HCT116 (cell line): Measurements from ENCODE around the gene CALCOCO1. TPM values are rescaled to one million over a fixed set of nuclear protein-coding genes. Genes with fewer than 3 reads are reported as not detected.

Source experiments
- ATAC-seq: fragments of 200-7000 bp; cut with Tn5 transposase; 2 replicates; pipeline ENCODE4 v1.9.1; 2020; ENCODE audit warnings: mild to moderate bottlenecking, moderate library complexity
- BruUV-seq: library from RNA; stranded (reverse); fragments of 400-500 nt; replicated peaks from 2 replicates; lab custom pipeline; 2021; lab: Mats Ljungman, UMichigan
- CTCF ChIA-PET: fragments of 300-600 bp; sonication (Branson Sonifier 250); formaldehyde crosslinking; loops from one replicate; lab custom pipeline; 2021; ENCODE audit warnings: antibody characterized with exemption; lab: Charles Lee
- POLR2A ChIA-PET: fragments of 300-600, 350-600 bp; sonication (Branson Sonifier 250); formaldehyde crosslinking; loops from one replicate; lab custom pipeline; 2021; ENCODE audit warnings: antibody characterized with exemption; lab: Charles Lee
- RAD21 ChIA-PET, 2 experiments: fragments of 300-600 bp; sonication (Branson Sonifier 250); formaldehyde crosslinking; loops; one replicate each; lab custom pipeline; 2023; ENCODE audit warnings: low total read pairs in 2 of 2; ENCODE audit not compliant: uncharacterized antibody in 2 of 2, unreplicated experiment in 2 of 2, low non-redundant PET in 1 of 2; lab: Charles Lee
- DNase-seq: peaks from one replicate; pipeline ENCODE4 v3.0.0-alpha.2; 2010; ENCODE audit warnings: low read depth, low spot score
- H2AFZ ChIP-seq: fragments of 200-600 bp; shearing (Covaris generic), sonication (generic); 2 replicates; pipeline ENCODE4 v1.6.1; 2017; ENCODE audit warnings: low read depth, mixed run types, mixed read lengths, antibody characterized with exemption, low read length; ENCODE audit not compliant: poor library complexity, severe bottlenecking
- H3K27ac ChIP-seq: 2 replicates; pipeline ENCODE4 v1.5.1; 2012; ENCODE audit warnings: low read depth, low read length
- H3K27me3 ChIP-seq: fragments of 200-600 bp; sonication (generic); 2 replicates; pipeline ENCODE4 v1.6.1; 2016; ENCODE audit warnings: mixed run types, low read length, mixed read lengths; ENCODE audit not compliant: insufficient read depth
- H3K36me3 ChIP-seq, 2 experiments: fragments of 200-500 bp in 1 of 2; fragments of 200-600 bp in 1 of 2; sonication (Bioruptor generic) in 1 of 2; sonication (generic) in 1 of 2; 2 replicates each; pipeline versions ENCODE4 v1.5.1 to v1.6.1; 2014 to 2016; ENCODE audit warnings: low read length in 2 of 2, inconsistent platforms in 1 of 2, mixed read lengths in 1 of 2, mixed run types in 1 of 2; ENCODE audit not compliant: insufficient read depth in 2 of 2, control insufficient read depth in 1 of 2
- H3K4me1 ChIP-seq, 2 experiments: fragments of 200-600 bp in 1 of 2; sonication (generic) in 1 of 2; 2 replicates each; pipeline versions ENCODE4 v1.5.1 to v1.6.1; 2012 to 2017; ENCODE audit warnings: low read length in 2 of 2, inconsistent platforms in 1 of 2, mild to moderate bottlenecking in 1 of 2, mixed read lengths in 1 of 2, mixed run types in 1 of 2, moderate library complexity in 1 of 2; ENCODE audit not compliant: insufficient read depth in 2 of 2, control insufficient read depth in 1 of 2
- H3K4me2 ChIP-seq: fragments of 200-600 bp; sonication (generic); 2 replicates; pipeline ENCODE4 v1.6.1; 2017; ENCODE audit warnings: mixed run types, low read length, mixed read lengths
- H3K4me3 ChIP-seq, 2 experiments: fragments of 200-600 bp in 1 of 2; sonication (generic) in 1 of 2; replicated peaks in 1 of 2; 2 replicates each; pipeline ENCODE4 v1.5.1; 2011 to 2016; ENCODE audit warnings: low read length in 2 of 2, control low read depth in 1 of 2, low read depth in 1 of 2, mild to moderate bottlenecking in 1 of 2, mixed read lengths in 1 of 2, mixed run types in 1 of 2
- H3K79me2 ChIP-seq: fragments of 200-600 bp; sonication (generic); 2 replicates; pipeline ENCODE4 v1.6.1; 2017; ENCODE audit warnings: mild to moderate bottlenecking, mixed run types, low read length, moderate library complexity, mixed read lengths; ENCODE audit not compliant: insufficient read depth
- H3K9ac ChIP-seq: fragments of 200-600 bp; sonication (generic); 2 replicates; pipeline ENCODE4 v1.6.1; 2016; ENCODE audit warnings: low read length, mixed read lengths
- H3K9me2 ChIP-seq: fragments of 200-600 bp; sonication (generic), shearing (Covaris generic); 2 replicates; pipeline ENCODE4 v1.6.1; 2017; ENCODE audit warnings: mixed run types, mild to moderate bottlenecking, moderate library complexity; ENCODE audit not compliant: insufficient read depth
- H3K9me3 ChIP-seq, 2 experiments: fragments of 200-500 bp in 1 of 2; fragments of 200-600 bp in 1 of 2; sonication (Bioruptor generic) in 1 of 2; sonication (generic) in 1 of 2; 2 replicates each; pipeline ENCODE4 v1.6.1; 2014 to 2017; ENCODE audit warnings: low read length in 2 of 2, mixed read lengths in 2 of 2, inconsistent platforms in 1 of 2, low read depth in 1 of 2, mild to moderate bottlenecking in 1 of 2, mixed run types in 1 of 2, moderate library complexity in 1 of 2; ENCODE audit not compliant: control insufficient read depth in 1 of 2, insufficient read depth in 1 of 2
- H4K20me1 ChIP-seq: fragments of 200-600 bp; sonication (generic), shearing (Covaris generic); 2 replicates; pipeline ENCODE4 v1.6.1; 2017; ENCODE audit warnings: mixed run types, mild to moderate bottlenecking, moderate library complexity; ENCODE audit not compliant: insufficient read depth
- CEBPB ChIP-seq: IDR thresholded peaks from 2 replicates; pipeline ENCODE4 v1.6.1; 2012; ENCODE audit warnings: low read depth
- EGR1 ChIP-seq: IDR thresholded peaks from 2 replicates; pipeline ENCODE4 v1.6.1; 2012; ENCODE audit warnings: low read depth
- ELF1 ChIP-seq: IDR thresholded peaks from 2 replicates; pipeline ENCODE4 v1.6.1; 2012; ENCODE audit warnings: low read depth, borderline replicate concordance
- EZH2 ChIP-seq: fragments of 200-600 bp; sonication (generic); IDR thresholded peaks from 2 replicates; pipeline ENCODE4 v1.6.1; 2017; ENCODE audit warnings: antibody characterized with exemption, mixed run types
- SIN3A ChIP-seq: IDR thresholded peaks from 2 replicates; pipeline ENCODE4 v1.6.1; 2012; ENCODE audit warnings: low read depth
- SRF ChIP-seq: IDR thresholded peaks from 2 replicates; pipeline ENCODE4 v1.6.1; 2012; ENCODE audit warnings: low read depth
- TCF7L2 ChIP-seq: IDR thresholded peaks from 2 replicates; pipeline ENCODE4 v1.7.0; 2011; ENCODE audit warnings: borderline replicate concordance, inconsistent platforms; ENCODE audit not compliant: insufficient read depth, insufficient read length; ENCODE audit errors: extremely low read depth
- YY1 ChIP-seq: IDR thresholded peaks from 2 replicates; pipeline ENCODE4 v1.6.1; 2011; ENCODE audit warnings: low read length, low read depth, moderate library complexity, mild to moderate bottlenecking; ENCODE audit not compliant: insufficient replicate concordance; ENCODE audit errors: extremely low read depth
- ZNF274 ChIP-seq: fragments of 200-500 bp; sonication (Bioruptor generic); IDR thresholded peaks from 2 replicates; pipeline ENCODE4 v1.6.1; 2014; ENCODE audit warnings: mild to moderate bottlenecking, low read depth, low read length, inconsistent platforms
- intact Hi-C: fragments of 100-400 bp; cut with micrococcal nuclease; formaldehyde crosslinking; loops from 2 replicates; pipeline ENCODE4 v1.10.0; 2022
- total RNA-seq: library from RNA; stranded (reverse); gene quantifications from one replicate; pipeline ENCODE4 v1.2.1, GENCODE V29; 2021; ENCODE audit not compliant: unreplicated experiment
- TF ChIP-seq, protein P1 (sequence below): IDR thresholded peaks from 2 replicates; pipeline ENCODE4 v1.6.1; 2011; ENCODE audit warnings: mild to moderate bottlenecking, low read length, moderate library complexity; ENCODE audit not compliant: insufficient replicate concordance; ENCODE audit errors: extremely low read depth
- TF ChIP-seq, protein P2 (sequence below): IDR thresholded peaks from 2 replicates; pipeline ENCODE4 v1.6.1; 2012
- TF ChIP-seq, protein P3 (sequence below): IDR thresholded peaks from 2 replicates; pipeline ENCODE4 v1.6.1; 2012
- TF ChIP-seq, protein P4 (sequence below), 3 experiments: fragments of 200-600 bp in 1 of 3; sonication (generic) in 1 of 3; IDR thresholded peaks in 2 of 3; conservative IDR thresholded peaks in 1 of 3; 2 replicates each; pipeline ENCODE4 v1.5.1; 2012 to 2017; ENCODE audit warnings: low read depth in 2 of 3, low read length in 2 of 3, antibody characterized with exemption in 1 of 3, borderline replicate concordance in 1 of 3, control low read depth in 1 of 3, mild to moderate bottlenecking in 1 of 3, mixed read lengths in 1 of 3, mixed run types in 1 of 3, moderate library complexity in 1 of 3; ENCODE audit not compliant: insufficient read depth in 1 of 3

Gene CALCOCO1
- total RNA-seq, 1 experiment from 2014 or later, result 42.6 TPM

DNA sequence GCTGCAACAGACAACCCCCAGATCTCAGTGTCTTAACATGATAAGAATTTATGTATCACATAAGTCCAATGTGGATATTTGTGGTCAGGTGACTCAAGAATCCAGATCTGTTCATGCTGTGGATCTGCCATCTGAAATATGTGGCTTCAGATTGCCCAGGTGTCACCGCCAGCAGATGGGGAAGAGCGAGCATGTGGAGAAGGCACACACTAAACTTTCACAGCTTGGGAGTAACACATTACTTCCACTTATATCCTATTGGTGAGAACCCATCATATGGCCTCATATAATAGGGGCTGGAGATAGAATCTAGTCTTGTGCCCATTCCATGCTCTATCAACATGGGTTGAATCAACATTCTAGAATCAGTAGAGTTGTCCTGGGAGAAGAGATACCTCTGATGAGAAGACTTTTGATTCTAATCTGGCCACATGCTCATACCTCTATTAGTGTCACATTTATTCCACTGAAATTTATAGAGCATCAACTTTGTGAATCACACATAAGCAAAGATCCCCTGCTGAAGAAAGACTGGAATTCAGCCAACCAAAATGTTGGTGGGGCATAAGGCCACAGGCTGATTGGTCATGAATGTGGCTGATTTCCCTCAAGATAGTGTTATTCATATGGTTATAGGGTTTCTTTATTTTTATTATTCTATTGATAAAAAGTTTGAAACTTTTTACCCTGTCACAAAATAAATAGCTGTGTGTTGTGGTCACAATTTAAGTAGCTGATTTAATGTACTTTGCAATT is 6.0 kb upstream of the CALCOCO1 start (continued):
- TF ChIP-seq, protein P1, sequence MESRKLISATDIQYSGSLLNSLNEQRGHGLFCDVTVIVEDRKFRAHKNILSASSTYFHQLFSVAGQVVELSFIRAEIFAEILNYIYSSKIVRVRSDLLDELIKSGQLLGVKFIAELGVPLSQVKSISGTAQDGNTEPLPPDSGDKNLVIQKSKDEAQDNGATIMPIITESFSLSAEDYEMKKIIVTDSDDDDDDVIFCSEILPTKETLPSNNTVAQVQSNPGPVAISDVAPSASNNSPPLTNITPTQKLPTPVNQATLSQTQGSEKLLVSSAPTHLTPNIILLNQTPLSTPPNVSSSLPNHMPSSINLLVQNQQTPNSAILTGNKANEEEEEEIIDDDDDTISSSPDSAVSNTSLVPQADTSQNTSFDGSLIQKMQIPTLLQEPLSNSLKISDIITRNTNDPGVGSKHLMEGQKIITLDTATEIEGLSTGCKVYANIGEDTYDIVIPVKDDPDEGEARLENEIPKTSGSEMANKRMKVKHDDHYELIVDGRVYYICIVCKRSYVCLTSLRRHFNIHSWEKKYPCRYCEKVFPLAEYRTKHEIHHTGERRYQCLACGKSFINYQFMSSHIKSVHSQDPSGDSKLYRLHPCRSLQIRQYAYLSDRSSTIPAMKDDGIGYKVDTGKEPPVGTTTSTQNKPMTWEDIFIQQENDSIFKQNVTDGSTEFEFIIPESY, result no peak
- TF ChIP-seq SRF (no peak), CEBPB (no peak), EZH2 (no peak), SIN3A (no peak), ZNF274 (no peak), ELF1 (no peak)
- TF ChIP-seq, protein P2, sequence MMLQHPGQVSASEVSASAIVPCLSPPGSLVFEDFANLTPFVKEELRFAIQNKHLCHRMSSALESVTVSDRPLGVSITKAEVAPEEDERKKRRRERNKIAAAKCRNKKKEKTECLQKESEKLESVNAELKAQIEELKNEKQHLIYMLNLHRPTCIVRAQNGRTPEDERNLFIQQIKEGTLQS, result no peak
- TF ChIP-seq, protein P3, sequence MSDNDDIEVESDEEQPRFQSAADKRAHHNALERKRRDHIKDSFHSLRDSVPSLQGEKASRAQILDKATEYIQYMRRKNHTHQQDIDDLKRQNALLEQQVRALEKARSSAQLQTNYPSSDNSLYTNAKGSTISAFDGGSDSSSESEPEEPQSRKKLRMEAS, result no peak
- TF ChIP-seq, all 23 proteins: peak for 0

DNA sequence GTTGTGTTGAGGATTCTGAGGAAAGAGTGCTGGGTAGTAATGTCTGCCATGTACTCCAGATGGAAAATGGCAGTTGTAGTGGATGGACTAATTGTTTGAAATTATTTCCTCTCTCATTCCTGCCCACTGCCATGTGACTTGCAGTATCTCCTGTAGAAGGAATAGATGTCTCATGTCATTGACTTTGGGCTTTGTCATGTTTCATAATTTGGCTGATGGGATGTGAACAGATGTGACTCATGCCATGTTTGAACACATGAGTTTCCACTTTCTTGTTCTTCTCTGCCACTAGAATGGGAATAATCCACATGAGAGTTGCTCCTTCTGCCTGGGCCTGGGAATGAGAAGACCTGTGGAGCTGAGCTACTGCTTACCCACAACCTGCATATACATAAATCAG is 2.4 kb upstream of the CALCOCO1 start:
- H4K20me1 ChIP-seq, result no peaks in the 10 kb centered on the region
- no peaks in the 10 kb centered on the region for H3K9me2 ChIP-seq
- no peaks in the 10 kb centered on the region for H3K36me3 ChIP-seq
- POLR2A ChIA-PET, result no interaction called here
- H3K9ac ChIP-seq, result no peak overlapping the region
- no peak overlapping the region for H3K4me2 ChIP-seq
- RAD21 ChIA-PET, result no interaction called here
- no peaks in the 10 kb centered on the region for H3K9me3 ChIP-seq
- no peak for TF ChIP-seq SIN3A
- TF ChIP-seq EGR1, result no peak
- TF ChIP-seq, protein P1, result no peak
- no peak for TF ChIP-seq EZH2
- no peak for TF ChIP-seq SRF
- no peak for TF ChIP-seq YY1
- no peak for TF ChIP-seq TCF7L2
- TF ChIP-seq, protein P3, result no peak
- TF ChIP-seq, protein P4, sequence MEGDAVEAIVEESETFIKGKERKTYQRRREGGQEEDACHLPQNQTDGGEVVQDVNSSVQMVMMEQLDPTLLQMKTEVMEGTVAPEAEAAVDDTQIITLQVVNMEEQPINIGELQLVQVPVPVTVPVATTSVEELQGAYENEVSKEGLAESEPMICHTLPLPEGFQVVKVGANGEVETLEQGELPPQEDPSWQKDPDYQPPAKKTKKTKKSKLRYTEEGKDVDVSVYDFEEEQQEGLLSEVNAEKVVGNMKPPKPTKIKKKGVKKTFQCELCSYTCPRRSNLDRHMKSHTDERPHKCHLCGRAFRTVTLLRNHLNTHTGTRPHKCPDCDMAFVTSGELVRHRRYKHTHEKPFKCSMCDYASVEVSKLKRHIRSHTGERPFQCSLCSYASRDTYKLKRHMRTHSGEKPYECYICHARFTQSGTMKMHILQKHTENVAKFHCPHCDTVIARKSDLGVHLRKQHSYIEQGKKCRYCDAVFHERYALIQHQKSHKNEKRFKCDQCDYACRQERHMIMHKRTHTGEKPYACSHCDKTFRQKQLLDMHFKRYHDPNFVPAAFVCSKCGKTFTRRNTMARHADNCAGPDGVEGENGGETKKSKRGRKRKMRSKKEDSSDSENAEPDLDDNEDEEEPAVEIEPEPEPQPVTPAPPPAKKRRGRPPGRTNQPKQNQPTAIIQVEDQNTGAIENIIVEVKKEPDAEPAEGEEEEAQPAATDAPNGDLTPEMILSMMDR (IDR thresholded peaks at IDR 0.05 in 2 of 3, conservative IDR thresholded peaks at IDR 0.05 in 1 of 3; ENCODE audit: borderline replicate concordance in 1 of 3, insufficient read depth in 1 of 3, low read depth in 2 of 3, low read length in 2 of 3), result no peak
- no peak overlapping the region for H3K4me3 ChIP-seq
- H3K79me2 ChIP-seq, result no peaks in the 10 kb centered on the region
- ATAC-seq, result no peak
- intact Hi-C loops, result no loop called here
- H2AFZ ChIP-seq, result no peak overlapping the region
- H3K4me1 ChIP-seq, result peaks cover 10 to 25% of the 10 kb centered on the region in 2 experiments
- no peak overlapping the region for H3K27ac ChIP-seq
- no TSS peak for BruUV-seq
- DNase-seq, result no peak
- CTCF ChIA-PET, result interaction anchor here (1.1 to 1.8 kb wide), 2 partner anchors 17 to 27 kb away, joined by 3 to 5 read pairs; no protein-coding TSS in a partner anchor
- H3K27me3 ChIP-seq, result no peaks in the 10 kb centered on the region
